ENCODE results near the gene SPATC1L.
"Not testable (repeated sequence)": the region's sequence is repeated elsewhere in the genome, so short reads cannot be mapped to it uniquely, and the experiment has no call there.

Gene SPATC1L

DNA sequence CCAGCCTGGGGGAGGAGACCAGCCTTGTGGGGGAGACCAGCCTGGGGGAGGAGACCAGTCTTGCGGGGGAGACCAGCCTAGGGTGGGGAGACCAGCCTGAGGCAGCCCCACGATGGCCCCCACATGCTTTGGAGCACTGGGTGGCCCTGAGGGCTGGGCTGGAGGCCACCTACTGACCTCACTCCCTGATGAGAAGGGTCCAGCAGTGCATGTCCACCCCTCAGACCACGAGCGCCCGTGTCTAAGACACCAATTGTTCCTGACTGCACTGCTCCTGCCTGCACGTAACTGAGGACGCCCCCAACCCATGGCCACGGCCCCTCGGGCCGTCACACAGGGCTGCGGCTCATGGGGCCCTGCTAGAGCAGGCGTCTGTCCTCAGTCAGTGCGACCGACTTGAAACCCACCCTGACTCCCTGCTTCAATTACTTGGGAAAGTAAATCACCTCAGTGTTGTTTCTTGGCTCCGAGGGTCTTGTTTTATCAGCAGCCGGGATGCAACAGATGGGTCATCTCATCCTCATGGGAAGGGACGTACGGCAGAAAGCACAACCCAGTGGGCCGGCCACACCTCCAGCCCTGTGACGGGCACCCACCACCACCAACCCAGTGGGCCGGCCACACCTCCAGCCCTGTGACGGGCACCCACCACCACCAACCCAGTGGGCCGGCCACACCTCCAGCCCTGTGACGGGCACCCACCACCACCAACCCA, at the start of gene SPATC1L:
Gene SPATC1L (minus strand): TSS at position 550 of the 715 bp plus-strand sequence. CDS start 1,643 bp downstream, outside the sequence.
- no peak for DNase-seq

DNA sequence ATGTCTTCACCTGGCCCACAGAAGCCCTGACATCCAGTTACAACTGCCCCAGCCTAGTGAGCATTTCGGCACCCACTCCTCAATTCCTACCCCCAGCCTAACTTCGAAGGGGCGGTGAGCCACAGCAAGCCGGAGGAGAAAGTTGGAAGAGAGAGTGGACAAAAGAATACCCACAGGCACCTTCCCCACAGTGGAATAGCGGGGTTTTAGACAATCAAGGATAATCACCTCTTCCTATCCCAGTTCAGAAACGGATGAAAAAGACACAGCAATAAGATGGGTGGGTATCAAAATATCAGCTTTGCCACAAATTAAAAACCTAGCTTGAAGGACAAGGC, 45.6 kb upstream of the SPATC1L start:
- DNase-seq: no peak

DNA sequence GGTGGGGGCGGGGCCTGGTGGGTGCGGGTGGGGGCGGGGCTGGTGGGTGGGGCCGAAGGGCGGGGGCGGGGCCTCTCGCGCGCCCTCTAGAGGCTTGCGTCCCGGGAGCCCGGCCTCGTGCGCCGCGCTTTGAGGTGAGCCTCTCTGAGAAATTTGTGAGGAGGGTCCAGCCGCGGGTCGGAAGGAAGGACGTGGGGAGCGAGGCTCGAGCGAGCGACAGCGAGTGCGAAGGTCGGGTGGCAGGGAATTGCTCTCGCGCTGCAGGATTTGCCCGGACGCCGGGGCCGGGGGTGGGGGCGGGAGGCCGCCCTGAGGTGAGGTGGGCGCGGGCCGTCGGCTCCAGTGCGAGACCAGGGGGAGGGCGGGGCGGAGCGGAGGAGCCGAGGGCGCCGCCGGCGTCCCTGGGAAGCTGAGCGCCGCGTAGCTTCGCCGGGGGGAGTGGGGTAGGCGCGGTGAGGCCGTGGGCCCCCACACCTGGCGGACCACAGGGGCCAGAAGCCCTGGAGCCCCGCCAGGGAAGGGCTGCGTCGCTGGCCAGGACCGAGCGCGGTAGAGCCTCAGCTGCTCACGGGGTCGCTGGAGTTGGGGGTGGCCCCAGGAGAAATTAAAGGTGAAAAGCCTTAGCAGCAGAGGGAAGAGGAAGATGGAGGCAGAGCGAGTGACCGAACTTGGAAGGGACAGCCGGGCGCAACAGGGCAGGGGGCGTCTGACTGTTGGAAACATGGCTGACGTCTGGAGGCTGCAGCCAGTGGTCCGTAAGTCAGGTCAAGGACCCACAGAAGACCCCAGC, 45.1 kb upstream of the SPATC1L start:
- no peak for DNase-seq

DNA sequence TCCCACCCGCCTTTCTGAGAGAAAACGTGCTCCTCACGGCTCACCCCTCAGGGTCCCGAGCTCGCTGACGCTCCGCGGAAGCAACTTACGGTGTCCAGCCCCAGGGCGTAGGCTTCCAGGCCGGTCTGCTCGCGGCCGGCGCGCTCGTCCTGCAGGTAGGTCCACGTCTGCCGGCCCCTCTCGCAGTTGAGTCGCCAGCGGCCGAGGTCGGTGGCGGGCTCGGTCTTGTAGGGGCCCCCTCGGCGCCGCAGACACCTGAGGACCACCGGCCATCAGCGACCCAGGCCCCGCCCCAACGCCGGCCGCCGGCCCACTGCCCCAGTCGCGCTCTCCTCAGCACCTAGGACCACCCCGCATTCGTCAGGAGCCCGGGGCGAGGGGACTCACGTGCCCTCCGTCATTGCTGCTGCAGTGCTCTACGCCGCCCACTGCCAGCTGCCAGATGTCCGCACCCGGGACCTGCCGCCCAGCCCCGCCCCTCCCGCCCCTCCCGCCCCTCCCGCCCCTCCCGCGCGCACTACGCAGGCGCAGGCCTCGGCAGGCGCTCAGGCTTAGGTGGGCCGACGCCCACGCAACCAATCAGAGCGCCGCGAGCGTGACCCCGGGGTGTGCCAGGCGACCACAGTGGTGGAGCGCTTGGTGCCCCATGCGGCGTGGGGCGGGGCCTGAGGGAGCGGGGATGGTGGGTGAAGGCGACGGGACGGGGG, 44.2 kb upstream of the SPATC1L start, which contains the start of gene LSS:
Gene LSS (minus strand): TSS at position 430 of the 707 bp plus-strand sequence. CDS start 29 bp downstream, at position 401.
- DNase-seq: peak; percentile 86

DNA sequence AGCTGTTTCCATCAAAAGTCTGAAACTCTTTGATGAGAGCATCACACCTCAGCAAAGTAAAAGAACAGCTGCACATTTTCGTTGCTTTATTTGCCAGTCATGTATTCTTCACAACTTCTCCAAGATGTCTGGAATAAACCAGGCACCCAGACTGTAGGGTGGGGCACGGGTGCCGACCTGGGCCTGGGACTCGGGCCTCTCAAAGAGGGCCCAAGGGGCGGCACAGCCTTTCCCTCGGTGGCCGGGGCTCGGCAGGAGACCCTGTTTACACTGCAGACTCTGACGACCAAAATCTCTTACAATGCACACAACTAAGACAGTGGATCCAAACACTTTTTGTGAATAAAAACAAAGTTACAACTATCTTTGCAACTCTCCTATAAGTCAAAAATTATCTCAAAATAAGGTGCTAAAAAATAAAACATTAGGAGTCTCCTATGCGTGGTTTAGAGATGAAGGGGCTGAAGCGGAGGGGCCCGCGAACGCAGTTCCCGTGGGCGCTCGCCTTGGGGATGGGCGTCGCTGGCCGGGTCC, 43.6 kb upstream of the SPATC1L start:
- no peak for DNase-seq

DNA sequence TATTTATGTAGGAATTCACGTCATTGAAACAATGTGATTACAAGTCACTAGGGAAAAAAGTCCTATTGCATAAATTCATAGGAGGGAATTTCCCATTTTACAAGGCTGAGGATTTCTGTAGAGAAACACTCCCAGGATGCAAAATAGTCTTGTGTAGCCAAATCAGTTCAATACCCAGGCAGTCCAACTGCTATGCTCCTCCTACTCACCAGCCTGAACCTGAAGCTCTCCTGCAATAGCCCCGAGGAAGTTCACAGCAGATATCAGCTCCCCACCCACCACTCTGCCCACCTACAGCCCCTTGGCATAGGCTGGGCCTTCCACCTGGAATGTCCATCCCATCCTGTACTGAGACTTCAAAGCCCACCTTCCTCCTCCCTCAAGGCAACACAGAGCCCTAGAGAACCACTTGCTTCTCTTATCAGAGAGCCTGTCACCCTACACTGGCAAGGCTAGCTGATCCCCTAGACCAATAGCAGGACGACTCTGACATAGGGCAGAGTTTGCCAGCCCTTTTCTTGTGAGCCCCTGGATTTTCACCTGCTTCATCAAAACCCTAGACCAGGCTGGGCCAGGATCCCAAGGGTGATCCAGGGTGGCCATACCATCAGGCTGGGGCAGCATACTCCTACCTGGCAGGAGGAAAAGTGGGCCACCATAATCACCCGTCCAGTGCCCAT, 42.8 kb upstream of the SPATC1L start:
- DNase-seq: no peak

DNA sequence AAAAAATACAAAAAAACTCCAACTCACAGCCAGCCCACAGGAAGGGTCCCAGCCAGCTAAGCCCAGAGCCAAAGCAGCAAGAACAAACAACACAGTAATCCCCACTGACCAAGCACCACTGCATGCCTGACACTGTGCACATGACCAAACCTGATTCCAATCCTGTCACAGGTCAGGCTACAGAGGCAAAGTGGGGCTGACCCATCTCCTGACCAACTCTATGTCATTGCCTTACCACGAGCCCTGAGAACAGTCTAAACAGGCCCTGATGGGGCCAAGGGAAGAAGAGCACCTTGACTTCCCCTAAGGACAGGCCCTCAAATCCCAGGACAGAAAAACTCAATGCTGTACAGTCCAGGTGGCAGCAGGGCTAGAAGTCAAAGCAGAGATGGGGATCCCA, 41.9 kb upstream of the SPATC1L start:
- no peak for DNase-seq

DNA sequence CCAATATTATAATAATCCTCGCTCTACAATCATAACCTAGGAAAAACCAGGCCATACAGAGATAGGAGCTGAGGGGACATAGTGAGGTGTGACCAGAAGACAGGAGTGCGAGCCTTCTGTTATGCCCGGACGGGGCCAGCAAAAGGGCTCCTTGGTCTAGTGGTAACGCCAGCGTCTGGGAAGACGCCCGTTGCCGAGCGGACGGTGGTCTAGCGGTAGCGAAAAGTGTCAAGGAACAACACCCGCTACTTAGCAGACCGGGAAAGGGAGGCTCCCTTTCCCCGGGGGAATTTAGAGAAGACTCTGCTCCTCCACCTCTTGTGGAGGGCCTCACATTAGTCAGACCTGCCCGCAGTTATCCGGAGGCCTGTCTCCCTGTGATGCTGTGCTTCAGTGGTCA, 39.4 kb upstream of the SPATC1L start:
- not testable (repeated sequence) for DNase-seq

DNA sequence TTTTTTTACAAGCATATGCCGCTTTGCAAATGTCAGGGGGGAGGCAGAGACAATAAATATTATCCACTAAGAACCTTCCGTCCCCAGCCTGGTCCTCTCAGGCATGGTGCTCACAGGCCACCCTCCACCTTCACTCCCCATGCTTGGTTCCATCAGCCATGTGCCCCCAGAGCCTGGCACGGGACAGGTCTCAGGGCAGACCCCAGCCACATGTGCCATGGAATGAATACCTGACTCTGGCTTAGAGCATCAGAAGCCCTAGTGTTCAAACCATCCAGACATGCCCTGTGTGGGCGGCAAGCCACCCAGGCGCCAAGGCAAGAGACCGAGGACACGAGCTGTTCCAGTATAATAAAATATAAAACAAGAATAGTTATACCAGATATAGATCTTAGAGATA, 39.0 kb upstream of the SPATC1L start:
- no peak for DNase-seq

DNA sequence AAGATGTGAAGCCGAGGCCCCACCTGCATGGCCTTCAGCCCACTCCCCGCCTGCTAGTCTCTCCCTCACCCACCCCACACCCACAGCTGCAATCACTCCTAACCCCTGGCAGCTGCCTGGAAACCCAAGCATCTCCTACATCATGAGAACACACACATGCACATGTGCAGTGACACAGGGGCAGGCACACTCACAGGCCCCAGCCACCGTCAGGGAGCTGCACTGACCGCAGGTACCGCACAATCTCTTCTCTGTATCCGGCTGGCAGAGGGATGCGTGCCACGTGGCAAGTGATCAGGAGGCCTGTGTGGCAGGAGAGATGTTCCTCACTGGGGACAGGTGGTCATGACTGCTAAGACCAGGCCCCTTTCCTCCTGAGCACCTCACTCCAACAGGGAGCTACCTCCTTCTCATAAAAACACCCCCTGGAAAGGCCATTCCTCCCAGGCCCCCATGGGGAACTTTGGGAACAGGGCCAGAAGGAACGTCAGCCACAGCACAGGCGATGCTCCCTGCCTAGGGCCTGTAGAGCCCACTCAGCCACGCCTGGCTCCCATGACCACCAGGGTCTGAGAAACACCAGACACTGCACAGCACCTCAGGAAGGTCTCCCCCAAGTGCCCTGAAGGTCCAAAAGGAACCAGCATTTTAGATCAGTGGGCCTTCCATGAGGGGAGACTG, 38.3 kb upstream of the SPATC1L start:
- DNase-seq: no peak

DNA sequence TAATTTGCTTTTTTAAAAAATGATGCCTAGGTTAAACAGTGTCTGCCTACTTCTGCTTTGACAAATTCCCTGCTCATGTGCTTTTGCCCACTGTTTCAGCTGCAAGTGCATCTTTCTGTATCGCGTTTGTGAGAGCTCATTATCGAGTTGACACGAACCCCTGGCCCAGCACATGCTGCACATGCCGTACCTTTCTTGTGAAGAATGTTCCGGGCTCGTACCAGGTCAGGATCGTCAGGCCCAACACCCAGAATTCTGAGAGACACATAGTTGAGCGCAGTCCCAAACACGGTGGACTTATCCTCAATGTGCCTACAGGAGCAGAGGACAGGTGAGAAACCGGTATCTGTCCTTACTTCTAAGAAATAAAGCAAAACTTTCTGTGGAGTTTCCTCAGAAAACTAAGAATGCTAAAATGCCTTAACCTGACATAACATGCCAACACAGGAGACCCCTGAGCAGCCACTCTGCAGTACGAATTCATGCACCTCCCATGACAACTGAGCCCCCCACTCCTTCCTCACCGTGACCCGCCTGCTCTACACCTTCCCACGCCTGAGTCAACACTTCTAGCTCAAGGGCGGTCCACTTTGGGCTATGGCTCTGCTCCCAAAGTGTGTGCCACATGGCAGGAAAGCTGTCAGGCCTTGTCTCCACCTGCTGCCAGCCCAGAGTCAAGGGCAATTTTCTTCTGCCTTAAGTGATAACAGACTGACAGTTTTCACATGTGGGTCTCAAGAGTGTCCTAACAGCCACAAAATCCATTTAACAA, 37.6 kb upstream of the SPATC1L start:
- DNase-seq: no peak

DNA sequence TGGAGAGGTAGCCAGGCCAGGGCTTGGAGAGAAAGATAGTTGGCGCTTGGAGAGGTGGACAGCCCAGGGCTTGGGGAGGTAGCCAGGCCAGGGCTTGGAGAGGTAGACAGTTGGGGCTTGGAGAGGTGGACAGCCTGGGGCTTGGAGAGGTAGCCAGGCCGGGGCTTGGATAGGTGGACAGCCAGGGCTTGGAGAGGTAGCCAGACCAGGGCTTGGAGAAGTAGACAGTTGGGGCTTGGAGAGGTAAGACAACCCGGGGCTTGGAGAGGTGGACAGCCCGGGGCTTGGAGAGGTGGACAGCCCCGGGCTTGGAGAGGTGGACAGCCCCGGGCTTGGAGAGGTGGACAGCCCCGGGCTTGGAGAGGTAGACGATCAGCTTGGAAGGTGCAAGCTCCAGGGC, 36.6 kb upstream of the SPATC1L start:
- DNase-seq: no peak

DNA sequence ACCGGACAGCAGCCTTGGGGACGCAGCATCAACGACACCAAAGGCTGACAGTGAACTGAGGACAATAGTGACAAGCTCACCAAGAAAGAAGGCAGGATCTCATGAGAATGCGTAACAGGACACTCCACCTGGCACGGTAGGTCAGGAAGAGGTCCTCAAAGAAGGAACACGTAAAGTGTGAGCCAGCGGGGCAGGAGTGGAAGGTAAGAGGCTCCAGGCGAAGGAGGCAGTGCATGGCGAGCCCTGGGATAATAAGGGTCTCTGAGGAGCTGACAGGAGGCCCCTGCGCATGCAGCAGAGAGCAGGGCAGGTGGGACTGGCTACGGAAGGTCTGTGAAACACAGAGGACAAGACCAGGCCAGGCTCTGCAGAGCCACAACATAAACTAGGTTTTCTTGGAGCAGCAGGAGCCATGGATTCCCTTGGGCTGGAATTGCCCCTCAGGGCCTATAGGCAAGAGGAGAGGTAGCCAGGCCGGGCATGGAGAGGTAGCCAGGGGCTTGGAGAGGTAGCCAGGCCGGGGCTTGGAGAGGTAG, 36.1 kb upstream of the SPATC1L start:
- DNase-seq: no peak

DNA sequence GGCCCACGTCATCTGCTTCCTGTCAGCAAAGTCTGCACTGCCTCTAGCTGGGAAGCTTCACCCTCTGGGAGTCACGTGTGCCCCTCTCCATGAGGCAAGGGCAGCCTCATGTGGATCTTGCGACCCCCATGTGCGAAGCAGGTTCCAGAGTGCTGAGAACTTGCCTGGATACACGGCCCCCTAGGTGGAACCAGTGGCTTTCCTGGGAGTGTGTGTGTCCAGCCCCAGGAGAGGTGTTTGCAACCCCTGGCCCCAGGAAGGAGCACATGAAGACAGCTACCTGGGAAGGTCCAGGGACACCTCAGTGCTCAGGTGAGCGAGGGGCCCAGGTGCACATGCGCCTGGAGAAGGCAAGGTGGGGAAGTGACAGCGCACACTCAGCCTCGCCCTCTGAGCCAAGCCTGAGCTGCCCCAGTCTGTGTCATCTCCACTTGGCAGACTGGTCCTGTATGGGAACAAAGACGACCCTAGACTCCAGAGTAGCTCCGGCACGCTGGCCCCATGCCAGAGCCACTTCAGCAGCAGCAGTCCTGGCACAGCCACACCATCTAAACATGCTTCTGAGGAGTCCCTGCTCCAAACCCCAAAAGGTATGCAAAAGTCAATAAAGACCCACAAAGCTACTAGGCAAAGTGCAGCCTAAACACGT, 35.5 kb upstream of the SPATC1L start:
- no peak for DNase-seq

DNA sequence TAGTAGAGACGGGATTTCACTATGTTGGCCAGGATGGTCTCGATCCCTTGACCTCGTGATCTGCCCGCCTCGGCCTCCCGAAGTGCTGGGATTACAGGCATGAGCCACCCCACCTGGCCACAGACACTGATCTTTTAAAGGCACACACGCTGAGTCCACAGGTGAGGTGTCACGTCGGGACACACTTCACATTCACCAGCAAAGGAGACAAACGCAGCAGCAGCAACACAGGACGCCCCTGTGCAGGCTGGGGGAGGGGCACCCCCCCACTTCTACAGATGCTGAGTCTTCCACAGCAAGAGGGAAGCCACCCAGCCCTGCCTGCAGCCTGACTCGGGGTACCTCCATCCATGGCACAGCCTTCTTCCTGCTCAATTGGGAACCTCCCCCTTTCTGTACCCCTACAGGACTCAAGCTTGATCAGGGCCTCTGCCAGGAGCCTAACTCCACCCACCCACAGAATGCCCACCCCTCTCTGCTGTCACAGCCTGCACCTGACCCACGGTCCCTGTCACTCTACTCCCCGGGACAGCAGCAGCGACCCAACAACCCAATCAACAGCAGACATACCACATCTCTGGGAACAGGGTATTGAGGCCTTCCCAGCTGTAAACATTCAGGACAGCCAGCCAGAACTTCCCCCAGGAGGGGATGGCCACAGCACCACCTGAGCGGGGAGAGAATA, 34.8 kb upstream of the SPATC1L start:
- no peak for DNase-seq

DNA sequence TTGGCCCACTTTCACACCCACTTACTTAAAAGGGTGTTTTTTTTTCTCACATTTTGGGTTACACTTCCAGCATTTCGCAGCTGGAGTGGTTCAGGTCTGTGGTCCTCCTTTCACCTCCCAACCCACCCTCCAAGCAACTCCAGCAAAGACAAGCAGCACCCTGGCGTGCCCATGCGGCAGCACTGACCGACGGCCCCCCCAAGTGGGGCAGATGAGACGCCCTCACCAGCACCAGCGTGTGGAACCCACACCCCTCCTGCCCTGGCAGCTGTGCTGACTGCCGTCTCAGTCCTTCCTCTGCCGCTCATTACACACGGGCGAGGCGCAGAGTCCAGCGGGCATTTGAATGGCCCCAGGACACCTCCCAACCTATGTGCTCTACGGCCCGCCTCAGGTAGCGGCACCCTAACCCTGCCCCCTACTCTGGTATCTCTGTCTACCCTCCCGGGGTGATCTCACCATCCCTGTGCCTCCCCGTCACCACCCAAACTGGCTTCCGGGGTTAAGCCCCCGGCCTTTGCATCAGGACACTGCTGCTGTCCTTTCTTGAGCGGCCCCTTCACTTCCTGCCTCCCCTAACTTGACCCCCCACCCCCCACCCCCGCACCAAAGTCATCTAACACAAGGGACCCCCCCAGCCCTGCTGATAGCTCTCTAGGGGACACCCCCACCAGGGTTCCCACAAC, 33.4 kb upstream of the SPATC1L start:
- DNase-seq: no peak

DNA sequence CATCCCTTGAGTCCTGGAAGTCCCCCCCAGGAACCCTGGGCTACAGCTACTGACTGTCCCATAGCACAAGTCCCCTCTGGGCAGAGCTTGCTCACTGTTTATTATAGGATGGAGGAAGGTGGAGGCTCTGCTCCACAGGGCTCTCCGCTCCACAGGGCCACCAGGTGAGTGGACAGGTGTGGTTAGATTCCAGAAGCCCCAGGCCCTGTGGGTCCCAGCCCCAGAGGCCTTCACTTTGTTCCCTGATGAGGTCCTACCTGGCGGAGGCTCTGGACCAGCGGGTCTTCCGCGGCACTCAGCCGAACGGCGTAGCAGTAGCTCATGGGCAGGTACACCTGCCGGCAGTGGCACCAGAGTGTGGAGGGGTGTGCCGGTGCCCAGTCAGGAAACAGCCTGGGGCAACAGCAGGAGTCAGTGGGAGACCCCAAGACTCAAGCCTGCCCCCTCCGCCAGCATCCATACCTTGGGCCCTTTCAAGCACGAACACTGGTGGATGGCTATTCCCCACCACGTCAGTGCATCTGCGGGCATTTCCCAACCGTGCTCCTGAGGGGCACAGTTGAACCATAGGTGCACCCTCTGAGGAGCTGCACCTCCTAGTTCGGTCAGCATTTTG, 32.0 kb upstream of the SPATC1L start:
- DNase-seq: no peak

DNA sequence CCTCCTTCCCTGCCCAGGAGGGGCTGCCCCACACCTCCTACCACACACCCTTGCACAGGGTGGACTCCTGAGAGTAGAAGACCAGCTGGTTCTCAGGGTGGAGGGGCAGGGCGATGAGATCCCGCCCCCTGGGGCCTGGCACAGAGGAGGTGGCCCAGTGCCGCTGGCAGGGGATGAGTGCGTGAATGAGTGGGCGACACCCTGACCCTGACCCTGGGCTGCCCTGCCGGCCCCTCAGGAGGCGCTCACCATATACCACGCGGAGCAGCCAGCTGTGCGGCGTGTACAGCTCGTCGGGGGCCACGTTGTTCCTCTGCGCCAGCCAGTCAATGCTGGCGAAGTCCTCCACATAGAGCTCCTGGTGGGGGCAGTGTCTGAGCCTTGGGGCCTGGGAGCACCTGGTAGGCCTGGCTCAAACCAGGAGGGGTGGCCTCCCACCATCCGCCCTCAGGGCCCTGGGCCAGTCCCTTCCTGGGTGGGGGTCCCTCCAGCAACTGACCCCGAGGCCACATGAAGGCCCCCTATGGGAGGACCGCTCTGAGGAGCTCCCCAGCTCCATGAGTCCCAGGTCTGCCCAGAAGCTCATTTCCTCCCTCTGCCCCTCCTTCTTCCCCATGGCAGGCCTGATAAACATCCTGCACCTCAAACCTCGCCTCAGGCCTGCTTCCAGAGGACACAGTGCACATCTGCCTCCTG, 31.3 kb upstream of the SPATC1L start:
- DNase-seq: no peak
